BLaER1 (cell line): ENCODE data around the gene TSKU.
"Not testable (repeated sequence)": the region's sequence is repeated elsewhere in the genome, so short reads cannot be mapped to it uniquely, and the experiment has no call there.

Experiments used
- H3K27ac ChIP-seq: shearing (Covaris generic); formaldehyde crosslinking; 2 replicates; pipeline ENCODE4 v1.8.1; 2022
- H3K27me3 ChIP-seq: shearing (Covaris generic); formaldehyde crosslinking; 2 replicates; pipeline ENCODE4 v1.8.1; 2022
- H3K36me3 ChIP-seq: shearing (Covaris generic); formaldehyde crosslinking; 2 replicates; pipeline ENCODE4 v1.8.1; 2022
- H3K4me1 ChIP-seq: shearing (Covaris generic); formaldehyde crosslinking; 2 replicates; pipeline ENCODE4 v1.8.1; 2022
- H3K4me2 ChIP-seq: shearing (Covaris generic); formaldehyde crosslinking; 2 replicates; pipeline ENCODE4 v1.8.1; 2022
- H3K4me3 ChIP-seq: shearing (Covaris generic); formaldehyde crosslinking; 2 replicates; pipeline ENCODE4 v1.8.1; 2022
- H3K9ac ChIP-seq: shearing (Covaris generic); formaldehyde crosslinking; 2 replicates; pipeline ENCODE4 v1.8.1; 2022
- H3K9me3 ChIP-seq: shearing (Covaris generic); formaldehyde crosslinking; 2 replicates; pipeline ENCODE4 v1.8.1; 2022
- H4K20me1 ChIP-seq: shearing (Covaris generic); formaldehyde crosslinking; 2 replicates; pipeline ENCODE4 v1.8.1; 2022
- Cebpa-rat ChIP-seq: shearing (Covaris generic); IDR thresholded peaks from 2 replicates; pipeline ENCODE4 v1.8.1; 2022

The TSKU gene

GRCh38 chr11:76806608-76807205, 23.6 kb downstream of the TSKU start:
- no peaks in the 10 kb centered on the region for H3K27me3 ChIP-seq

GRCh38 chr11:76807206-76807875, 24.2 kb downstream of the TSKU start:
- H3K4me2 ChIP-seq, result no peak overlapping the region
- H4K20me1 ChIP-seq, result peaks cover 6% of the 10 kb centered on the region; the same call in 1 of the 2 replicates
- H3K27me3 ChIP-seq, result no peaks in the 10 kb centered on the region
- H3K9me3 ChIP-seq, result no peaks in the 10 kb centered on the region
- no peak overlapping the region for H3K27ac ChIP-seq
- no peaks in the 10 kb centered on the region for H3K36me3 ChIP-seq
- no peak for TF ChIP-seq Cebpa-rat
- no peak overlapping the region for H3K9ac ChIP-seq
- no peak overlapping the region for H3K4me3 ChIP-seq
- H3K4me1 ChIP-seq, result peaks cover 14% of the 10 kb centered on the region; the same call in 1 of the 2 replicates

More at GRCh38 chr11:76806608-76807205, 23.6 kb downstream of the TSKU start:
- peaks cover 14% of the 10 kb centered on the region; the same call in 1 of the 2 replicates for H3K4me1 ChIP-seq
- no peak overlapping the region for H3K9ac ChIP-seq
- no peak overlapping the region for H3K4me2 ChIP-seq
- peaks cover 8% of the 10 kb centered on the region; the same call in 1 of the 2 replicates for H4K20me1 ChIP-seq
- H3K9me3 ChIP-seq, result no peaks in the 10 kb centered on the region
- H3K36me3 ChIP-seq, result no peaks in the 10 kb centered on the region
- TF ChIP-seq Cebpa-rat, result no peak
- no peak overlapping the region for H3K27ac ChIP-seq
- no peak overlapping the region for H3K4me3 ChIP-seq

- Histone ChIP-seq H3K9ac (no peak overlapping the region), H3K27ac (no peak overlapping the region), H3K9me3 (no peaks in the 10 kb centered on the region), H3K4me1 (peaks cover 14% of the 10 kb centered on the region; the same call in 1 of the 2 replicates), H3K4me3 (no peak overlapping the region), H3K36me3 (no peaks in the 10 kb centered on the region), H4K20me1 (no peaks in the 10 kb centered on the region), H3K27me3 (no peaks in the 10 kb centered on the region), H3K4me2 (no peak overlapping the region)
- no peak for TF ChIP-seq Cebpa-rat
Observed at GRCh38 chr11:76808171-76808570, 25.0 kb downstream of the TSKU start.

GRCh38 chr11:76808996-76809395, 25.8 kb downstream of the TSKU start:
- Histone ChIP-seq H3K9ac (no peak overlapping the region), H3K27me3 (no peaks in the 10 kb centered on the region), H3K4me2 (no peak overlapping the region), H3K9me3 (peaks cover 2% of the 10 kb centered on the region), H3K4me3 (no peak overlapping the region), H4K20me1 (no peaks in the 10 kb centered on the region), H3K36me3 (no peaks in the 10 kb centered on the region), H3K4me1 (peaks cover 6% of the 10 kb centered on the region; the same call in 1 of the 2 replicates), H3K27ac (no peak overlapping the region)
- TF ChIP-seq Cebpa-rat, result no peak

- H3K4me2 ChIP-seq, result no peak overlapping the region
- H3K4me3 ChIP-seq, result no peak overlapping the region
- no peak for TF ChIP-seq Cebpa-rat
- peaks cover 15% of the 10 kb centered on the region for H3K9me3 ChIP-seq
- H3K9ac ChIP-seq, result no peak overlapping the region
- H3K36me3 ChIP-seq, result no peaks in the 10 kb centered on the region
- H3K27ac ChIP-seq, result no peak overlapping the region
- no peaks in the 10 kb centered on the region for H4K20me1 ChIP-seq
- peaks cover 1% of the 10 kb centered on the region; the same call in 1 of the 2 replicates for H3K4me1 ChIP-seq
- H3K27me3 ChIP-seq, result no peaks in the 10 kb centered on the region
Observed at GRCh38 chr11:76810151-76810853, 27.1 kb downstream of the TSKU start.

GRCh38 chr11:76811259-76811658, 28.1 kb downstream of the TSKU start:
- Histone ChIP-seq H3K4me1 (no peaks in the 10 kb centered on the region), H3K9me3 (peaks cover 25% of the 10 kb centered on the region), H3K27ac (no peak overlapping the region), H3K36me3 (no peaks in the 10 kb centered on the region), H4K20me1 (no peaks in the 10 kb centered on the region), H3K27me3 (no peaks in the 10 kb centered on the region), H3K9ac (no peak overlapping the region), H3K4me2 (no peak overlapping the region), H3K4me3 (no peak overlapping the region)
- TF ChIP-seq Cebpa-rat, result no peak

GRCh38 chr11:76814414-76814813, 31.3 kb downstream of the TSKU start:
- H3K36me3 ChIP-seq, result no peaks in the 10 kb centered on the region
- H3K27me3 ChIP-seq, result no peaks in the 10 kb centered on the region
- no peaks in the 10 kb centered on the region for H3K4me1 ChIP-seq
- no peak for TF ChIP-seq Cebpa-rat
- H3K9ac ChIP-seq, result no peak overlapping the region
- H3K4me2 ChIP-seq, result no peak overlapping the region
- no peak overlapping the region for H3K27ac ChIP-seq
- H3K4me3 ChIP-seq, result no peak overlapping the region
- H3K9me3 ChIP-seq, result peaks cover 45% of the 10 kb centered on the region
- no peaks in the 10 kb centered on the region for H4K20me1 ChIP-seq

- not testable (repeated sequence) for H4K20me1 ChIP-seq, H3K4me1 ChIP-seq, H3K4me2 ChIP-seq, H3K36me3 ChIP-seq, H3K4me3 ChIP-seq, H3K27me3 ChIP-seq, H3K9ac ChIP-seq, H3K27ac ChIP-seq
- H3K9me3 ChIP-seq, result peaks cover 58% of the 10 kb centered on the region
Observed at GRCh38 chr11:76815678-76816077, 32.5 kb downstream of the TSKU start.

- H3K9ac ChIP-seq, result no peak overlapping the region
- no peaks in the 10 kb centered on the region for H3K27me3 ChIP-seq
- peaks cover 48% of the 10 kb centered on the region for H3K9me3 ChIP-seq
- H3K36me3 ChIP-seq, result no peaks in the 10 kb centered on the region
- H3K4me3 ChIP-seq, result no peak overlapping the region
- H3K27ac ChIP-seq, result no peak overlapping the region
- TF ChIP-seq Cebpa-rat, result no peak
- no peaks in the 10 kb centered on the region for H4K20me1 ChIP-seq
- H3K4me2 ChIP-seq, result no peak overlapping the region
- no peaks in the 10 kb centered on the region for H3K4me1 ChIP-seq
Observed at GRCh38 chr11:76820184-76820566, 37.0 kb downstream of the TSKU start.

GRCh38 chr11:76821396-76821795, 38.2 kb downstream of the TSKU start:
- not testable (repeated sequence) for H3K36me3 ChIP-seq, H4K20me1 ChIP-seq, H3K4me2 ChIP-seq, H3K9ac ChIP-seq, H3K27me3 ChIP-seq, H3K4me1 ChIP-seq, H3K4me3 ChIP-seq, H3K27ac ChIP-seq
- H3K9me3 ChIP-seq, result peaks cover 36% of the 10 kb centered on the region
